Lower leg skin (tissue), 4 donors: ENCODE data around the gene KIF25. TPM values are rescaled to one million over a fixed set of nuclear protein-coding genes. Genes with fewer than 3 reads are reported as not detected.

Source experiments
- DNase-seq, 2 donors: peaks; one replicate each; pipeline ENCODE4 v3.0.0-alpha.2; 2019; ENCODE audit warnings: low spot score in 2 of 2
- H3K4me3 ChIP-seq: fragments of 200-600 bp; sonication (generic); 2 replicates; pipeline ENCODE4 v1.5.1; 2017; ENCODE audit warnings: mild to moderate bottlenecking, low read depth; ENCODE audit not compliant: poor library complexity, severe bottlenecking
- POLR2A ChIP-seq, 2 donors: fragments of 450-650 bp; IDR thresholded peaks; one replicate each; pipeline ENCODE4 v1.6.1; 2016 to 2017; ENCODE audit warnings: antibody characterized with exemption in 2 of 2, mild to moderate bottlenecking in 1 of 2, moderate library complexity in 1 of 2
- WGBS, 2 donors: methylation state at CpG; one replicate each; pipeline ENCODE4 v1.1.5; 2018; 5-methylcytosine and 5-hydroxymethylcytosine counted together
- intact Hi-C: fragments of 100-400 bp; cut with DNase I; formaldehyde crosslinking; loops from one replicate; pipeline ENCODE4 v1.15.0; 2023; ENCODE audit warnings: low total_unique reads
- total RNA-seq, 4 donors: library from RNA; depleted of rRNA; stranded (reverse); fragments of >200 nt; gene quantifications; one replicate each; pipeline ENCODE4 v1.1.0, GENCODE V29; 2016
- TF ChIP-seq, protein P1 (sequence below), 3 donors: fragments of 450-650 bp; IDR thresholded peaks; one replicate each; pipeline ENCODE4 v1.5.1; 2016; ENCODE audit warnings: antibody characterized with exemption in 3 of 3, mild to moderate bottlenecking in 3 of 3, moderate library complexity in 2 of 3

The KIF25 gene
- total RNA-seq, 4 donors from 2014 or later, result 0.29 to 0.86 TPM; not detected in 2

GRCh38 chr6:168045706-168046620 lies 48.5 kb downstream of the KIF25 start:
- intact Hi-C loops, result no loop called here
- no peak for DNase-seq
- TF ChIP-seq, protein P1, sequence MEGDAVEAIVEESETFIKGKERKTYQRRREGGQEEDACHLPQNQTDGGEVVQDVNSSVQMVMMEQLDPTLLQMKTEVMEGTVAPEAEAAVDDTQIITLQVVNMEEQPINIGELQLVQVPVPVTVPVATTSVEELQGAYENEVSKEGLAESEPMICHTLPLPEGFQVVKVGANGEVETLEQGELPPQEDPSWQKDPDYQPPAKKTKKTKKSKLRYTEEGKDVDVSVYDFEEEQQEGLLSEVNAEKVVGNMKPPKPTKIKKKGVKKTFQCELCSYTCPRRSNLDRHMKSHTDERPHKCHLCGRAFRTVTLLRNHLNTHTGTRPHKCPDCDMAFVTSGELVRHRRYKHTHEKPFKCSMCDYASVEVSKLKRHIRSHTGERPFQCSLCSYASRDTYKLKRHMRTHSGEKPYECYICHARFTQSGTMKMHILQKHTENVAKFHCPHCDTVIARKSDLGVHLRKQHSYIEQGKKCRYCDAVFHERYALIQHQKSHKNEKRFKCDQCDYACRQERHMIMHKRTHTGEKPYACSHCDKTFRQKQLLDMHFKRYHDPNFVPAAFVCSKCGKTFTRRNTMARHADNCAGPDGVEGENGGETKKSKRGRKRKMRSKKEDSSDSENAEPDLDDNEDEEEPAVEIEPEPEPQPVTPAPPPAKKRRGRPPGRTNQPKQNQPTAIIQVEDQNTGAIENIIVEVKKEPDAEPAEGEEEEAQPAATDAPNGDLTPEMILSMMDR (IDR thresholded peaks at IDR 0.05), result no peak
- no peak for TF ChIP-seq POLR2A (IDR thresholded peaks at IDR 0.05)
- no peak overlapping the region for H3K4me3 ChIP-seq
- 54 to 67% methylated on average over 19 to 20 of the region's 20 CpGs for WGBS, 2 donors

- 92 to 95% methylated on average over 3 of the region's 3 CpGs for WGBS, 2 donors
- no peak for DNase-seq
- TF ChIP-seq, protein P1 (IDR thresholded peaks at IDR 0.05), result no peak
- no peak for TF ChIP-seq POLR2A (IDR thresholded peaks at IDR 0.05)
Observed at GRCh38 chr6:168046696-168047095, 49.2 kb downstream of the KIF25 start.

DNA sequence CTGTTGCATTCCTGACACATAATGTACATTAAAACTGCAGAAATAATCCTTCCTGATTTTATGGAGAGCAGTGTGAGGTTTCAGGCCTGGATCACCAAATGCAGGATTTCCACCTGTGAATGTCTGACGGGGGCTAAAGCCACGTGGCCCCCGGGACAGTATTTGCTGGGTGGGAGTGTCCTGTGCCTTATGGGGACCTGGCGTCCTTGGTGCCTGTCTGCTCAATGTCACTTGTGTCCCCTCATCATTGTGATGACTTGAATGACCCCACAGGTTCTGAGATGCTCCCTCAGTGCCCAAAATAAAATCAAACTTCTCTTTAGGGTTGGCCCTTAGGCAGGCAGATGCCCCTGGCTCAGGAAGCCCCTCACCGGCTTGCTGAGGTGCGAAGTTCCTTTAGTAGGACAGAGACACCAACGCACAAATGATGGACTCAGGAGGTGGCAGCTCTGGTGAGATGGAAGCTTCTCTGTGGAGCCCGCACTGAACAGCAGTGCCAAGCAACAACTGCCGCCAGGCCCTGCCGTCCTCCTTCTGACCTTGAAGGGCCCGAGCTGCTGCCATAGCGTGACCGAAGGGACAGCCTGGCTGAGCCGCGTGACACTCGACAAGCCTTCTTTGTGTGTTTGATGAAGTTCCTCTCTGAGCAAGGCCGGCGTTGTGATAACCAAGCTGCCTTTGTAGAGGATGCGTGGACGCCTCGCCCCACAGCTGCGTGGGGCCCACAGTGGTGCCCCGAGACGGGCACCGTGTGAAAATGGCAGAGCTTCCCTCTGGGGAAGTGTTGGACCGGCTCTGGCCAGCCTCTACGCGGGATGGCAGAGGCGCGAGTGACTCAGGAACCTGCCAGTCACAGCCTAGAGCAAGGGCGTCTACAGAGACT lies 50.6 kb downstream of the KIF25 start:
- intact Hi-C loops, result no loop called here
- 84 to 88% methylated on average over 22 to 31 of the region's 31 CpGs for WGBS, 2 donors
- H3K4me3 ChIP-seq, result no peak overlapping the region
- no peak for DNase-seq
- TF ChIP-seq POLR2A (IDR thresholded peaks at IDR 0.05), result no peak
- TF ChIP-seq, protein P1 (IDR thresholded peaks at IDR 0.05), result no peak

More at GRCh38 chr6:168046696-168047095, 49.2 kb downstream of the KIF25 start:
- H3K4me3 ChIP-seq, result no peak overlapping the region
- intact Hi-C loops, result no loop called here

DNA sequence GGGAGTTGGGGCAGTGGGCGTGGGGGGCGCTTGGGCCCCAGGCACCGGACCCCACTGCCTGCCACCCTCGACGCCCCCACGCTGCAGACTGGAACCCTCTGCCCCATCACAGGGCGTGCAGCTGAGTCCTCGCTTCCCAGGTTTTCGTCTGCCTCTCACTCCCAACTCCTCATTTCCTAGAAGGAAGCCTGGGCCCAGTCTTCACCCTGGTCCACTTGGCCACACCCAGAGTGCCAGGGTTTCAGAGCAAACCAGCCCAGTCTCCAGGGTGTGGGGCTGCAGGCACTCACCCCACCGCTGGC lies 51.2 kb downstream of the KIF25 start:
- TF ChIP-seq POLR2A (IDR thresholded peaks at IDR 0.05), result no peak
- TF ChIP-seq, protein P1 (IDR thresholded peaks at IDR 0.05), result no peak
- intact Hi-C loops, result no loop called here

GRCh38 chr6:168049277-168049676 lies 51.8 kb downstream of the KIF25 start:
- DNase-seq, result no peak
- 91 to 94% methylated on average over 19 to 20 of the region's 20 CpGs for WGBS, 2 donors
- TF ChIP-seq, protein P1 (IDR thresholded peaks at IDR 0.05), result no peak
- TF ChIP-seq POLR2A (IDR thresholded peaks at IDR 0.05), result no peak
- H3K4me3 ChIP-seq, result no peak overlapping the region
- intact Hi-C loops, result no loop called here

More for the DNA sequence above, 51.2 kb downstream of the KIF25 start:
- no peak for DNase-seq
- 83 to 88% methylated on average over 9 to 10 of the region's 10 CpGs for WGBS, 2 donors
- no peak overlapping the region for H3K4me3 ChIP-seq
